ENCODE data around the gene NXPH3.
"Not testable (repeated sequence)": the region's sequence is repeated elsewhere in the genome, so short reads cannot be mapped to it uniquely, and the experiment has no call there.

Gene NXPH3

DNA sequence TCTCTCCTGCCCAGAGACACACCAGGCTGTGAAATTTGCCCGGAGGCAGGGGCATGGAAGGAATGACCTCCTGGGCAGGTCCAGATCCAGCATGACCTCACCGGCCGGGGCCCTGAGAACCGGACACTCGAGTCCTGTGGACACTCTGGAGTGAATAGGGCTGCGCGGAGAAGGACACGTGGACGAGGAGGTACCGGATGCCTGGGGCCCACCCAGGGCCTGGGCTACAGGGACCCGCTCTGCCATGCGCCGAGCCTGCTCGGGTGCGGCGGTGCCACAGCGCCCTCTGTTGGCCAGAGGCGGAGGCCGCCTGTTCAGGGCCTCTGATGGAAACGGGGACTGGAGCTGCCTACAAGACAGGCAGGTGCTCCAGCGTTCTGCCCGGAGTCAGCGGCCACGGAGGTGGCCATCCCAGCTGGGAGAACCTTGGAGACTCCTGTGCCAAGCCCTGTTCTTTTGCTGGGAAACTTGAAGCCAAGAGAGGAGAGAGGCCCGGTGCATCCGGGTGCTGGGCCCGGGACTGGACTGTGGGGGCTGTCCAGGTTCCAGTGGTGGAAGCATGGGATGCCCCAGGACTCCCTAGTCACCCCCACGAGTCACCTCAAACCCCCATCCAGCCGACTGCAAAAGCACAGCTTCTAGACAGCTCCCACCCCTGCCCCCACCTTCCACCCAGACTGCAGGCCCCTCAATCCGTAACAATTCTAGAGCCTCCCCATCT is 19.3 kb upstream of the NXPH3 start:
- Histone ChIP-seq H3K9ac (ENCODE audit: low read depth, low read length) (peak overlapping the region; percentile 23; the same call in 1 of the 2 replicates), H3K36me3 (ENCODE audit: insufficient read depth, low read length) (no peaks in the 10 kb centered on the region), H3K27ac (ENCODE audit: low read depth, low read length) (no peak overlapping the region), H3K9me3 (ENCODE audit: insufficient read depth, low read depth, low read length) (no peaks in the 10 kb centered on the region), H3K4me3 (ENCODE audit: low read length) (0 out of 2 replicates have a peak overlapping the region, but pooled peaks have one; percentile 24), H3K4me1 (ENCODE audit: insufficient read depth, low read length) (no peaks in the 10 kb centered on the region), H3K27me3 (ENCODE audit: insufficient read depth, low read length) (peaks cover 12% of the 10 kb centered on the region)
- 21% methylated on average over 30 of the region's 30 CpGs for WGBS

GRCh38 chr17:49557312-49558024 is 18.2 kb upstream of the NXPH3 start:
- 24% methylated on average over 8 of the region's 9 CpGs for WGBS
- no peaks in the 10 kb centered on the region for H3K4me1 ChIP-seq (ENCODE audit: insufficient read depth, low read length)
- H3K36me3 ChIP-seq (ENCODE audit: insufficient read depth, low read length): no peaks in the 10 kb centered on the region
- H3K9me3 ChIP-seq (ENCODE audit: insufficient read depth, low read depth, low read length): no peaks in the 10 kb centered on the region
- H3K27me3 ChIP-seq (ENCODE audit: insufficient read depth, low read length): peaks cover 12% of the 10 kb centered on the region
- no peak overlapping the region for H3K27ac ChIP-seq (ENCODE audit: low read depth, low read length)
- no peak overlapping the region for H3K9ac ChIP-seq (ENCODE audit: low read depth, low read length)
- H3K4me3 ChIP-seq (ENCODE audit: low read length): no peak overlapping the region

GRCh38 chr17:49564638-49565037 is 11.0 kb upstream of the NXPH3 start:
- Histone ChIP-seq H3K9me3 (ENCODE audit: insufficient read depth, low read depth, low read length) (no peaks in the 10 kb centered on the region), H3K4me3 (ENCODE audit: low read length) (no peak overlapping the region), H3K27ac (ENCODE audit: low read depth, low read length) (no peak overlapping the region), H3K9ac (ENCODE audit: low read depth, low read length) (no peak overlapping the region), H3K27me3 (ENCODE audit: insufficient read depth, low read length) (no peaks in the 10 kb centered on the region), H3K36me3 (ENCODE audit: insufficient read depth, low read length) (no peaks in the 10 kb centered on the region), H3K4me1 (ENCODE audit: insufficient read depth, low read length) (0 out of 2 replicates have a peak, but pooled peaks cover 5% of the 10 kb centered on the region)
- 92% methylated on average over 4 of the region's 4 CpGs for WGBS

GRCh38 chr17:49565948-49566491 is 9.7 kb upstream of the NXPH3 start:
- no peak overlapping the region for H3K27ac ChIP-seq (ENCODE audit: low read depth, low read length)
- peaks cover 5% of the 10 kb centered on the region; the same call in 1 of the 2 replicates for H3K4me1 ChIP-seq (ENCODE audit: insufficient read depth, low read length)
- peaks cover 5% of the 10 kb centered on the region; the same call in 1 of the 2 replicates for H3K27me3 ChIP-seq (ENCODE audit: insufficient read depth, low read length)
- H3K36me3 ChIP-seq (ENCODE audit: insufficient read depth, low read length): no peaks in the 10 kb centered on the region
- WGBS: 68% methylated on average over 14 of the region's 14 CpGs
- no peak overlapping the region for H3K9ac ChIP-seq (ENCODE audit: low read depth, low read length)
- no peak overlapping the region for H3K4me3 ChIP-seq (ENCODE audit: low read length)
- H3K9me3 ChIP-seq (ENCODE audit: insufficient read depth, low read depth, low read length): no peaks in the 10 kb centered on the region

DNA sequence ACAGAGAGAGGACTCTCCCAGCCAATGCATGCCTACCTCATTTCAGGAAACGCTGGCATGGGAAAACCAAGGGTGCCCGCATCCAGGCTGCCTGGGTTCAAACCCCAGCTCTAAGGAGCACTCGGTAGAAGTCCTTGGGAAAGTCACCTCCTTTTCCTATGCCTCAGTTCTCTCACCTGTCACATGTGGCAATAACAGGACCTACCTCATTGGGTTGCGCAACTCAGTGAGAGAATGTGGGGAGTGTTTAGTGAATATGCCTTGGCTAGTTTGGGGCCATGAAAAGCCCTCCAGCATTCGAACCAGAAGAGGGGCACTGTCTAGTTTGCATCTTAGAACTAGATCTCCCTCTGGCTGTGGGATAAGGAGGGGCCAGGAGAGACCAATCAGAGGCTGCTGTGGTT is 9.0 kb upstream of the NXPH3 start:
- 79% methylated on average over 5 of the region's 5 CpGs for WGBS
- Histone ChIP-seq H3K9me3 (ENCODE audit: insufficient read depth, low read depth, low read length) (no peaks in the 10 kb centered on the region), H3K27ac (ENCODE audit: low read depth, low read length) (no peak overlapping the region), H3K4me1 (ENCODE audit: insufficient read depth, low read length) (peaks cover 5% of the 10 kb centered on the region; the same call in 1 of the 2 replicates), H3K9ac (ENCODE audit: low read depth, low read length) (no peak overlapping the region), H3K4me3 (ENCODE audit: low read length) (no peak overlapping the region), H3K36me3 (ENCODE audit: insufficient read depth, low read length) (no peaks in the 10 kb centered on the region), H3K27me3 (ENCODE audit: insufficient read depth, low read length) (peaks cover 11% of the 10 kb centered on the region; the same call in 1 of the 2 replicates)

- Histone ChIP-seq H3K27ac (ENCODE audit: low read depth, low read length) (no peak overlapping the region), H3K36me3 (ENCODE audit: insufficient read depth, low read length) (no peaks in the 10 kb centered on the region), H3K4me3 (ENCODE audit: low read length) (no peak overlapping the region), H3K9me3 (ENCODE audit: insufficient read depth, low read depth, low read length) (no peaks in the 10 kb centered on the region), H3K4me1 (ENCODE audit: insufficient read depth, low read length) (peaks cover 5% of the 10 kb centered on the region; the same call in 1 of the 2 replicates), H3K27me3 (ENCODE audit: insufficient read depth, low read length) (peaks cover 11% of the 10 kb centered on the region; the same call in 1 of the 2 replicates), H3K9ac (ENCODE audit: low read depth, low read length) (no peak overlapping the region)
- WGBS: 83% methylated on average over 9 of the region's 9 CpGs
Measured at GRCh38 chr17:49567104-49567521, 8.6 kb upstream of the NXPH3 start.

DNA sequence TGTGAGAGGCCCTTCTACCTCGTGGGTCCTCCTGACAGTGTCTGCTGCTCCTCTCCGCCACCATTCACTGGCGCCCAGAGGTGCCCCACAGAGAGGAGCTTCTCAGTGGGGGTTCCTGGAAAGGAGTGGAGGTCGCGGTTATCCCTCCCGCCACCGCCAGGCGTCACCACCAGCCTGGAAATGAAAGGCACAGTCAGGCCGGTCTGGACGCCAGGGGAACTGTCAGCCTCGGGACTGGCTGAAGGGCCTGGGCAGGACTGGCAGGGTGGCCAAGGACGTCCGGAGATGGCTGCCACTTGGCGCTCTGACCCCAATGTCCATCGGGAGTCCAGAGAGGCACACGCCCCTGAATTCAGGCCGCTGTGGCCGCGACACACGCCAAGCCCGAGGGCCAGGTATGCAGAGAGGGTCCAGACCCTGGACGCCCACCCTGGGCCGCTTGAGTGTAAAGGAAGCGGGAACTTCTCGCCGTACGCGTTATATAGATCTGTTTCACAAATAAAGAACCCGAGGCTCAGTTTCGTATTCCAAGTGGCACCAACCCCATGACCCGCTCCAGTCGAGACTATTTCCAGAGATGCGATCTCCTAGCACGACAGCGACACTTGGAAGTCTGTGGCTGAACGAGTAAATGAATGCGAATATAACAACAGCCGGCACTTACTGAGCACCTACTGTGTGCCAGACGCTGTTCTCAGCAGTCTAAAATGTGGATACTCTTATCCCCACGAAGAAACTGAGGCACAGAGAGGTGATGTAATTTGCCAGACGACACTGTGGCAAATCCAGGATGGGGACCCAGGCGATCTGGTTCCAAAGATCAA is 7.6 kb upstream of the NXPH3 start:
- Histone ChIP-seq H3K27me3 (ENCODE audit: insufficient read depth, low read length) (peaks cover 11% of the 10 kb centered on the region; the same call in 1 of the 2 replicates), H3K9me3 (ENCODE audit: insufficient read depth, low read depth, low read length) (no peaks in the 10 kb centered on the region), H3K27ac (ENCODE audit: low read depth, low read length) (no peak overlapping the region), H3K36me3 (ENCODE audit: insufficient read depth, low read length) (no peaks in the 10 kb centered on the region), H3K4me1 (ENCODE audit: insufficient read depth, low read length) (peaks cover 5% of the 10 kb centered on the region; the same call in 1 of the 2 replicates), H3K9ac (ENCODE audit: low read depth, low read length) (no peak overlapping the region), H3K4me3 (ENCODE audit: low read length) (peak overlapping the region; percentile 46)
- WGBS: 13% methylated on average over 42 of the region's 42 CpGs

- H3K27ac ChIP-seq (ENCODE audit: low read depth, low read length); H3K36me3 ChIP-seq (ENCODE audit: insufficient read depth, low read length); H3K9me3 ChIP-seq (ENCODE audit: insufficient read depth, low read depth, low read length); H3K4me1 ChIP-seq (ENCODE audit: insufficient read depth, low read length); H3K9ac ChIP-seq (ENCODE audit: low read depth, low read length): not testable (repeated sequence)
- Histone ChIP-seq H3K27me3 (ENCODE audit: insufficient read depth, low read length) (peaks cover 11% of the 10 kb centered on the region; the same call in 1 of the 2 replicates), H3K4me3 (ENCODE audit: low read length) (peak overlapping the region; percentile 46; the same call in 1 of the 2 replicates)
- 72% methylated on average over 6 of the region's 7 CpGs for WGBS
Measured at GRCh38 chr17:49568695-49569047, 7.0 kb upstream of the NXPH3 start.

GRCh38 chr17:49570540-49571242 is 5.0 kb upstream of the NXPH3 start:
- whole genome bisulfite sequencing: 74% methylated on average over 11 of the region's 11 CpGs
- Histone ChIP-seq H3K27me3 (ENCODE audit: insufficient read depth, low read length) (peaks cover 17% of the 10 kb centered on the region), H3K9me3 (ENCODE audit: insufficient read depth, low read depth, low read length) (no peaks in the 10 kb centered on the region), H3K36me3 (ENCODE audit: insufficient read depth, low read length) (no peaks in the 10 kb centered on the region), H3K4me3 (ENCODE audit: low read length) (peak overlapping the region; percentile 71), H3K9ac (ENCODE audit: low read depth, low read length) (no peak overlapping the region), H3K27ac (ENCODE audit: low read depth, low read length) (no peak overlapping the region), H3K4me1 (ENCODE audit: insufficient read depth, low read length) (peaks cover 10% of the 10 kb centered on the region)

- H3K4me3 ChIP-seq (ENCODE audit: low read length): no peak overlapping the region
- H3K9ac ChIP-seq (ENCODE audit: low read depth, low read length): no peak overlapping the region
- H3K9me3 ChIP-seq (ENCODE audit: insufficient read depth, low read depth, low read length): no peaks in the 10 kb centered on the region
- peaks cover 17% of the 10 kb centered on the region for H3K27me3 ChIP-seq (ENCODE audit: insufficient read depth, low read length)
- peaks cover 5% of the 10 kb centered on the region for H3K4me1 ChIP-seq (ENCODE audit: insufficient read depth, low read length)
- no peaks in the 10 kb centered on the region for H3K36me3 ChIP-seq (ENCODE audit: insufficient read depth, low read length)
- H3K27ac ChIP-seq (ENCODE audit: low read depth, low read length): no peak overlapping the region
- 72% methylated on average over 6 of the region's 6 CpGs for whole genome bisulfite sequencing
Measured at GRCh38 chr17:49571283-49571682, 4.4 kb upstream of the NXPH3 start.

Data from HUES64 (cell line).